IMR-90 (cell line): ENCODE measurements around the gene DSN1.

Experiments
- BHLHE40 ChIP-seq: fragments of 150-350 bp; IDR thresholded peaks from 2 replicates; pipeline ENCODE4 v1.6.1; 2016; ENCODE audit warnings: mild to moderate bottlenecking, low read depth, low read length
- CEBPB ChIP-seq: IDR thresholded peaks from 2 replicates; pipeline ENCODE4 v1.6.1; 2012; ENCODE audit warnings: low read depth, low read length, improper control_type of control experiment
- CHD1 ChIP-seq: IDR thresholded peaks from 2 replicates; pipeline ENCODE4 v1.6.1; 2012; ENCODE audit warnings: low read depth, low read length, improper control_type of control experiment
- CTCF ChIP-seq: conservative IDR thresholded peaks from 2 replicates; pipeline ENCODE4 v1.5.1; 2012; ENCODE audit warnings: mild to moderate bottlenecking, low read depth, low read length, improper control_type of control experiment
- FOS ChIP-seq: fragments of 150-350 bp; IDR thresholded peaks from 2 replicates; pipeline ENCODE4 v1.6.1; 2016; ENCODE audit warnings: low read depth, low read length
- MAFK ChIP-seq: IDR thresholded peaks from 2 replicates; pipeline ENCODE4 v1.6.1; 2012; ENCODE audit warnings: low read depth, low read length, improper control_type of control experiment
- MXI1 ChIP-seq: IDR thresholded peaks from 2 replicates; pipeline ENCODE4 v1.6.1; 2012; ENCODE audit warnings: low read depth, mild to moderate bottlenecking, low read length, moderate library complexity, borderline replicate concordance
- NFE2L2 ChIP-seq: fragments of 150-350 bp; IDR thresholded peaks from 2 replicates; pipeline ENCODE4 v1.6.1; 2016; ENCODE audit warnings: low read depth, mild to moderate bottlenecking, low read length
- POLR2A ChIP-seq: IDR thresholded peaks from 2 replicates; pipeline ENCODE4 v1.6.1; 2012; ENCODE audit warnings: mild to moderate bottlenecking, low read depth, low read length
- RAD21 ChIP-seq: IDR thresholded peaks from 2 replicates; pipeline ENCODE4 v1.6.1; 2012; ENCODE audit warnings: low read length, improper control_type of control experiment
- RCOR1 ChIP-seq: IDR thresholded peaks from 2 replicates; pipeline ENCODE4 v1.6.1; 2012; ENCODE audit warnings: mild to moderate bottlenecking, low read length, improper control_type of control experiment; ENCODE audit not compliant: insufficient replicate concordance
- RFX5 ChIP-seq: IDR thresholded peaks from 2 replicates; pipeline ENCODE4 v1.8.0; 2012; ENCODE audit warnings: low read depth, mild to moderate bottlenecking, low read length, moderate library complexity
- SMC3 ChIP-seq: fragments of 150-350 bp; IDR thresholded peaks from 2 replicates; pipeline ENCODE4 v1.6.1; 2016; ENCODE audit warnings: low read depth, mild to moderate bottlenecking, antibody characterized with exemption, low read length, moderate library complexity
- USF2 ChIP-seq: fragments of 150-350 bp; IDR thresholded peaks from 2 replicates; pipeline ENCODE4 v1.6.1; 2017; ENCODE audit warnings: mild to moderate bottlenecking, antibody characterized with exemption, low read length, low read depth

- TF ChIP-seq USF2, result no peak
- no peak for TF ChIP-seq CTCF
- no peak for TF ChIP-seq MXI1
- TF ChIP-seq CEBPB, result no peak
- no peak for TF ChIP-seq NFE2L2
- TF ChIP-seq SMC3, result no peak
- TF ChIP-seq CHD1, result no peak
- TF ChIP-seq POLR2A, result no peak
- TF ChIP-seq RAD21, result no peak
- TF ChIP-seq MAFK, result no peak
- TF ChIP-seq RFX5, result no peak
- no peak for TF ChIP-seq RCOR1
- TF ChIP-seq FOS, result no peak
- TF ChIP-seq BHLHE40, result no peak
Observed at GRCh38 chr20:36786246-36786645, 12.7 kb upstream of the DSN1 start.
